Measurements from ENCODE around the gene FRAT2.
"Not testable (repeated sequence)": the region's sequence is repeated elsewhere in the genome, so short reads cannot be mapped to it uniquely, and the experiment has no call there.

The FRAT2 gene

DNA sequence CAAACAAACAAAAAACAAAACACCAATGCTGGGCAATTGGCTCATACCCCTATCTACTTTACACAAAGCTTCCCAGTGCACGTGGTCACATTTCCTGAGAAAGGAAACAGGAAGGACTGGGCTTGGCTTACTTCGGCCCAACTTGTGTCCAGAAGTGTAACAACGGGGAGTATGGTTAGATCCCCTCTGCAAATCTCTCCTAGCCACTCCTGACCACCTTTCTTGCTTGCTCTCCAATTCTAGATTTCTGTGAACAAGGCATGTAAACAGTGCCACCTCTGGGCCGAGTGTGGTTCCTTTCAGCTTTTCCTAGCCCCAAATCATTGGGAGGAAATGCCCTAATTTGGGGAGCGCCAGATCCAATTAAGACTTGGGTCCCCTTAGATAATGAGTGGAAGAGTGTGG is 21.0 kb upstream of the FRAT2 start:
- DNase-seq = no peak

- no peak for DNase-seq
Measured at GRCh38 chr10:97353945-97354344, 19.4 kb upstream of the FRAT2 start.

DNA sequence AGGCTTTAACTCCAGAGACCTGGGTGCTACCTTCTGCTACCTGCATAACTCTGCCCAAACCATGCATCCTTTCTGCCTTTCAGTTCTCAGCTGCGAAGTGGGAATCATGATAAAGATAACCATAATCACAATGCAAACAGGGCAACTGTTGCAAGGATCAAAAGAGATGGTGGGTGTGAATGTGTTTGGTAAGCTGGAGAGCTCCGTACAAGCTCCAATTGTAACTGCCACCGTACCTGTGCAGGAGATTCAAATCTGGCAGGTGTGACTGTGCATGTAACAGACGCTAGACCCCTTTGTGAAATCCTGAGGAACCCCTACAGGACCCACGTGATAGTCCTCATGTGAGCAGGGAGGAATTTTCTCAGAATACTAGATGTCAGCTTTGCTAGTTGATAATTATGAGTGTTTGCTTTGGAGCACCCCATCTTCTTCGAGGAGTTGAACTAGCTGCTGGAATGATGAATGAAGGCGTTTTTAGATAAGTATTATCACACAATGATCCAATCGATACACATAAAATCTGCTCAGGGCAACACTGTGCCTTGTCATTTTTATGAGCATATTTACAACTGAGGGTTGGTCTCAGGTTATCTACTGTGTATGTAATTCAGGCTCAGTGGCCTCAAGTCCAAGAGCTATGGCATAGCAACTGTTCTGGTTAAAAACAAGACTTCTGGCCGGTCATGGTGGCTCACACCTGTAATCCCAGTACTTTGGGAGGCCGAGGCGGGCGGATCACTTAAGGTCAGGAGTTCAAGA is 15.4 kb upstream of the FRAT2 start:
- no peak for DNase-seq

GRCh38 chr10:97347317-97347716 is 12.8 kb upstream of the FRAT2 start:
- DNase-seq = no peak

- not testable (repeated sequence) for DNase-seq
Measured at GRCh38 chr10:97343664-97344063, 9.1 kb upstream of the FRAT2 start.

DNA sequence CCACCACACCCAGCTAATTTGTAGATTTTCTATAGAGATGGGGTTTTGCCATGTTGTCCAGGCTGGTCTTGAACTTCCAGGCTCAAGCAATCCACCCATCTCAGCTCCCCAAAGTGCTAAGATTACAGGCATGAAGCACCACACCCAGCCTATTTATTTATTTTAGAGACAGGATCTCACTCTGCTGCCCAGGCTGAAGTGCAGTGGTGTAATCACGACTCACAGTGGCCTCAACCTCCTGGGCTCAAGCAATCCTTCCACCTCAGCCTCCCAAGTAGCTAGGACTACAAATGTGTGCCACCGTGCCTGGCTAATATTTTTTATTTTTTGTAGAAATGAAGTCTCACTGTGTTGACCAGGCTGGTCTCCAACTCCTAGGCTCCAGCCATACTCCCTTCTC is 6.9 kb upstream of the FRAT2 start:
- DNase-seq = no peak

DNA sequence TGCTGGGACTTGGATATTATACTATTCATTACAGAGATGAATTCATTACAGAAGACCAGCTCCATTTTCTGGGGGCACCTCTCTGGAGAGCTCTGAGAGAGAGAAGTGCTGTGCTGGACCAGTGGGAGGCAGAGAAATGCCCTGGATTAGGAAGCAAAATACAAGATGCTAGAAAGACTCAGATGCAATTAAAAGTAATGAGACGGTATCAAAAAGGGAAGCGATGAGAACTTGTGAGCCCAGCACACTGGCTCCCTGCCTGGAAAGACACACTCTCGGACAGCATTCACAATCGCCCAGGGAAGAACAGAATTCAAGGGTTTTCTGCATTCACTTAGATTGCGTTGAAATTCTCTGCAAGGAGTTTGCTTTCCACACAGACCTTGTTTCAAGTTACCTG is 3.5 kb upstream of the FRAT2 start:
- no peak for DNase-seq

GRCh38 chr10:97336942-97337831 is 2.7 kb upstream of the FRAT2 start:
- no peak for DNase-seq

- no peak for DNase-seq
Measured at GRCh38 chr10:97336446-97336845, 1.9 kb upstream of the FRAT2 start.

DNA sequence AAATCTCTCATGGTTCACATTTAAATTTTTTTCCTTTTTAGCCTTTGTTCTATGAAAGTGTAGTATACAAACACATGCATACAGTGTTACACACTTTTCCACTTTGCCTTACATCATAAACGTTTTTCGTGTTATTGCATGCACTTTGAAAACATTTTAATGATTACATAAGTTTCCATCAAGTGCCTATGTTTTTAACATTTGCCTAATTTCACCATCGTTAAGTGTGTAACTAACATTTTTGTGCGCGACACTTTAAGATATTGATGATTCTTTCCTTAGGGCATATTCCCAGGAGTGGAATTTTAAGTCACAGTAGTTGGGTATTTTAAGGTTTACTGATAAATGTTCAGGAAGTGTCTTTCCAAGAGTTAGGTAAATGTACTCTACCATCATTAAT is 1.5 kb upstream of the FRAT2 start:
- no peak for DNase-seq

- no peak for DNase-seq
Measured at GRCh38 chr10:97335188-97335619, 675 bp upstream of the FRAT2 start.

- DNase-seq = no peak
Measured at GRCh38 chr10:97333601-97334369, 744 bp downstream of the FRAT2 start.

GRCh38 chr10:97333351-97333600 is 1.3 kb downstream of the FRAT2 start:
- DNase-seq = no peak

DNA sequence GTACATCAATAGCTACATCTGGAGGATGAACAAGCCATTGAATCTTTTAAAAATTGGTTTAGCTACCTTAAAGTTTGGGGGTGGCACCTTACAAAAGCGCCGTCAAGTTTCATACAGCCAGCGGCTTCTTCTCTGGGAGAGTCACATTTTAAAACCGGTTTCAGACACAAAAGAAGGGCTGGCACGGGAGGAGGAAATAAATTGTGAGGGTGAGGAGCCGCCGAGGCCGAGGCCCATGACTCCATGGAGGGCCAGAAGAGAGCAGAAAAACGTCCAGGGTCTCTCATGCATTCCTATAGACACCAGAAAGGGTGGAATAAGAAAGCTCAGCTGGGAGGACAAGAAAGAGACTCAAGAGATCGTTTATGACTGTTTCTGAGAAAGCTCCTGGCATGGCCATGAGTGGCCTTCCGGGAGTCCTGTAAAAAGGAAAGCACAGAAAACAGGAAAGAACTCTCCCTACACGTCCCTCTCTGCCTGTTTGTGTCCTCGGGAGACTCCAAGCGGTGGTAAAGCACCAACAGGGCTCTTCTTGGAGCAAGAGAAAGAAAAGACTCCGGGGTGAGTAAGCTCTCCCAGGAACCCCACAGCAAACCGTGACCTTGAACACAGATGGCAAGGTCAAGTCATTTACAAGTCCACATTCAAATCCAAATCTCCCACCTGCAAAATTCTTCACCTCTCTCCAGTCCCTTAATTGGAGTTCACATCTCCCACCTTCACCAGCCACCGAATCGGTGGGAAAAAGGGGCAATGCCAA is 1.8 kb downstream of the FRAT2 start:
- no peak for DNase-seq

DNA sequence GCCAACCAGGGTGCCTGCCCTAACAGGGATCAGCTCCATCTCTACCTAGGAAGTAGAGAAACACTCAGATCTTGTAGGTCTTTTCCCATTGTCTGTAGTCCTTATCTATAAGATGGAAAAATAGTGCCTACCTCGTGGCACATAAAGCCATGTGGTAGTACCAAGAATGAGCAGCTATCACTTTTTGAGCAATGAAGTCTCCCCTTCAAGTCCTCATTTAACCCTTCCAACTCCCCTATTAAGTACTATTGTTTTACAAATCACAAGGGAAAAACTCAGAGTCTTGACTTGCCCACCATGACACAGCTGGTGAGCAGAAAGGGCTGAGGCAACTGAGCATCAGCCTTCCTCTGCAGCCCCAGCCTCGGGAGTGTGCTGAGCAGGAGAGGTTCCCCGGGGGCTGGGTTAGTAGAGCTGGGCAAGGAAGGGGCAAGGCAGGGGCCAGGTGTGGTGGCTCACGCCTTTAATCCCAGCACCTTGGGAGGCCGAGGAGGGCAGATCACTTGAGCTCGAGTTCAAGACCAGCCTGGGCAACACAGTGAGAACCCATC is 3.3 kb downstream of the FRAT2 start:
- DNase-seq = no peak

DNA sequence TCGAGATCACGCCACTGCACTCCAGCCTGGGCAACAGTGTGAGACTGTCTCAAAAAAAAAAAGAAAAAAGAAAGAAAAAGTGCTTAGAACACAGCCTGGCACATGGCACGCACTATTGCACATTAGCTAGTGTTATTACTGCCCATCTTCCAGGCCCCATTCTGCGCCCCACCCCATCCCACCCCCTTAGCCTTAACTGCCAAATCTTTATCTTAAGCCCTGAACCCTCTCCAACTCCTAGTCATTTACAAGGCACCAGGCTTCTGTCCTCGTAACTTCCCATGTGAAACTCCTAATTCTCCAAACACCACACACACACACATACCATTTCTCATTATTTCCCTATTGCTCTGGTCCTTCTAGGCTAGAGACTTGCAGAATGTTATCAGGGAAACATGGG is 4.8 kb downstream of the FRAT2 start:
- DNase-seq = no peak

- no peak for DNase-seq
Measured at GRCh38 chr10:97328646-97329453, 5.7 kb downstream of the FRAT2 start.

- DNase-seq = peak; percentile 22
Measured at GRCh38 chr10:97327348-97328294, 6.9 kb downstream of the FRAT2 start.

- DNase-seq = peak; percentile 84
Measured at GRCh38 chr10:97325754-97326153, 8.8 kb downstream of the FRAT2 start.

DNA sequence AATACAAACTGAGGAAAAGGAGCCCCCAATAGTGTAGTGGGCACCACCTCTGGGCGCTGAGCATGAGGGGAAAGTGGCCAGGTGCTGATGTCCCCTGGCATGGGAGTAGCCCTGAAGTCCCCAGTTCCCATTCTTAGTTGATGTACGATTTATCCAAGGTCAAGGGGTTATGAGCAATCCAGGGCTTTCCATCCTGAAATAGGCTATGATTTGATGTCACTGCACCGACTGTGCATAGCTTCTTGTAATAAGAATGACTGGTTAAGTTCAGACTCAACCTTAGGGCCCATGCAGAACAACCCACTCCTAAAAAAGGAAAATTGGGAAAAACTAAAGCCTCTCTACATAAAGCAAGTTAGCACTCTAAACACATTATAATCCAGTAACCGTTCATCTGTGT is 11.0 kb downstream of the FRAT2 start:
- no peak for DNase-seq

- peak; percentile 70 for DNase-seq
Measured at GRCh38 chr10:97321804-97322190, 12.7 kb downstream of the FRAT2 start.

Data from NCI-H1436 (cell line).